Naive thymus-derived CD4-positive, alpha-beta T cell (primary cell): ENCODE data around the gene TRMO. TPM values are rescaled to one million over a fixed set of nuclear protein-coding genes. Genes with fewer than 3 reads are reported as not detected.

ENCODE experiments used
- ATAC-seq: fragments of 150-1000 bp; cut with Tn5 transposase; 2 replicates; pipeline ENCODE4 v1.10.0; 2021; ENCODE audit warnings: mild to moderate bottlenecking, moderate library complexity
- CTCF ChIA-PET: fragments of 350-600 bp; sonication (Branson Sonifier 250); formaldehyde crosslinking; loops from one replicate; lab custom pipeline; 2021; ENCODE audit warnings: antibody characterized with exemption; lab: Charles Lee
- POLR2A ChIA-PET: fragments of 350-600 bp; sonication (Branson Sonifier 250); formaldehyde crosslinking; loops from one replicate; lab custom pipeline; 2021; ENCODE audit warnings: antibody characterized with exemption, inconsistent platforms; lab: Charles Lee
- DNase-seq, 9 donors: peaks; one replicate each; pipeline versions ENCODE4 v3.0.0 to v3.0.0-alpha.2; 2020 to 2022; ENCODE audit warnings: mixed read lengths in 1 of 9
- H3K27ac ChIP-seq: one replicate; pipeline ENCODE4 v1.7.0; 2013; ENCODE audit warnings: mild to moderate bottlenecking, low read depth, low read length, moderate library complexity
- H3K27me3 ChIP-seq, 2 donors: one replicate each; pipeline ENCODE4 v1.7.0; 2013; ENCODE audit warnings: low read length in 2 of 2, mild to moderate bottlenecking in 2 of 2, moderate library complexity in 2 of 2; ENCODE audit not compliant: control insufficient read depth in 2 of 2, insufficient read depth in 2 of 2
- H3K36me3 ChIP-seq, 3 experiments: 1 replicate in 2 of 3; 2 replicates in 1 of 3; pipeline ENCODE4 v1.7.0; 2013; ENCODE audit warnings: low read length in 3 of 3, mild to moderate bottlenecking in 3 of 3, moderate library complexity in 1 of 3; ENCODE audit not compliant: insufficient read depth in 3 of 3, control insufficient read depth in 2 of 3
- H3K4me1 ChIP-seq, 2 donors: one replicate each; pipeline ENCODE4 v1.7.0; 2013; ENCODE audit warnings: low read length in 2 of 2, mild to moderate bottlenecking in 2 of 2, moderate library complexity in 1 of 2; ENCODE audit not compliant: control insufficient read depth in 2 of 2, insufficient read depth in 2 of 2
- H3K4me3 ChIP-seq: 2 replicates; pipeline ENCODE4 v1.7.0; 2013; ENCODE audit warnings: mild to moderate bottlenecking, low read length
- H3K9me3 ChIP-seq, 3 experiments: 1 replicate in 2 of 3; 2 replicates in 1 of 3; pipeline ENCODE4 v1.7.0; 2013; ENCODE audit warnings: low read length in 3 of 3; ENCODE audit not compliant: control insufficient read depth in 2 of 3
- H3K27ac Mint-ChIP-seq, 9 donors: one replicate each; pipeline ENCODE4 v1.8.0; 2020 to 2022; ENCODE audit warnings: mixed read lengths in 9 of 9, mild to moderate bottlenecking in 8 of 9, moderate library complexity in 5 of 9, inconsistent platforms in 2 of 9
- H3K27me3 Mint-ChIP-seq, 5 donors: one replicate each; pipeline ENCODE4 v1.8.0; 2021 to 2022; ENCODE audit warnings: mixed read lengths in 5 of 5, mild to moderate bottlenecking in 1 of 5
- H3K36me3 Mint-ChIP-seq, 5 donors: one replicate each; pipeline ENCODE4 v1.8.0; 2020 to 2022; ENCODE audit warnings: mixed read lengths in 5 of 5, mild to moderate bottlenecking in 3 of 5, inconsistent platforms in 1 of 5
- H3K4me1 Mint-ChIP-seq, 7 donors: one replicate each; pipeline ENCODE4 v1.8.0; 2020 to 2022; ENCODE audit warnings: mixed read lengths in 7 of 7, mild to moderate bottlenecking in 3 of 7, inconsistent platforms in 1 of 7
- H3K4me3 Mint-ChIP-seq, 10 donors: one replicate each; pipeline ENCODE4 v1.8.0; 2020 to 2022; ENCODE audit warnings: mild to moderate bottlenecking in 10 of 10, mixed read lengths in 10 of 10, moderate library complexity in 6 of 10, inconsistent platforms in 2 of 10
- H3K9me3 Mint-ChIP-seq, 11 donors: one replicate each; pipeline ENCODE4 v1.8.0; 2020 to 2022; ENCODE audit warnings: mixed read lengths in 11 of 11, mild to moderate bottlenecking in 4 of 11, inconsistent platforms in 1 of 11, moderate library complexity in 1 of 11
- intact Hi-C, 2 donors: fragments of 100-400 bp; cut with micrococcal nuclease; formaldehyde crosslinking; loops; one replicate each; pipeline ENCODE4 v1.15.1; 2023
- polyA plus RNA-seq, 2 donors: library from polyadenylated mRNA; unstranded; fragments of 300-500 nt; fragmentation: Illumina TruSeq; gene quantifications; one replicate each; pipeline ENCODE4 v1.2.3, GENCODE V29; 2021
- total RNA-seq, 6 experiments: library from RNA in 5 of 6; stranded (reverse) in 5 of 6; gene quantifications; 1 replicate in 5 of 6; 2 replicates in 1 of 6; pipeline ENCODE4 v1.2.3 and lab custom pipeline; 2021 to 2026

The TRMO gene
- total and polyA plus RNA-seq, 7 experiments from 2014 or later: 24.5 to 55.3 (median 35.0) TPM

DNA sequence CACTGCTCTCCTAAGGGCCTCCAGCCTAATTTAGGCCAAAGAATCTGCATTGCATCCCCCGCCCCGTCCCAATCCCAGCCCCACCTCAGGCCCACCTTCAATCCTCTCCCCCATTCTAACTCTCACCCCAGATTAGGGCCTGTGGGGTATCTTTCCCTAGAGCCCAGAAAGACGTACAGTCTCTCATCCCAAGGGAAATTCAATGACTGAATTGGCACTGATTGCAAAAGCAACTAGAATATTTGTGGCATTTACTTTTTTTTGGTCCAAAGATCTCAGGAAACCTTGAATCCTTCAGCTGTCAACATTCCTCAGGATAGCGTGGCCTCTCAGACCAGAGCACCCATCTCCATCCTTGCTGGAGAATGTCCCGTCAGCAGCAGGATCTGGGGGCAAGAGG lies 30.6 kb downstream of the TRMO start:
- Histone ChIP-seq H3K4me3 (no peak overlapping the region), H3K9me3 (peaks cover 0 to 10% (median 0%) of the 10 kb centered on the region in 3 experiments), H3K4me1 (peaks cover 0 to 8% of the 10 kb centered on the region in 2 donors), H3K36me3 (no peaks in the 10 kb centered on the region), H3K27me3 (no peaks in the 10 kb centered on the region), H3K27ac (no peak overlapping the region)
- ATAC-seq (no peak), DNase-seq (no peak)
- Mint-ChIP-seq H3K9me3 (peaks cover 0 to 21% (median 3%) of the 10 kb centered on the region in 11 donors), H3K36me3 (peaks cover 0 to 35% (median 19%) of the 10 kb centered on the region in 5 donors), H3K4me3 (no peak overlapping the region), H3K4me1 (peaks cover 14 to 36% (median 29%) of the 10 kb centered on the region in 7 donors), H3K27me3 (no peaks in the 10 kb centered on the region), H3K27ac (peak overlapping the region in 2 of 9 donors; percentile 48 to 74)
- ChIA-PET CTCF (interaction anchor here (1.3 to 9.8 kb wide), 4 partner anchors 12 to 68 kb away, joined by 3 to 131 read pairs (median 40); partner anchors contain the start of gene TRMO), POLR2A (interaction anchor here (0.6 to 6.2 kb wide), 6 partner anchors 10 to 29 kb away, joined by 3 to 90 read pairs (median 8); partner anchors contain the start of gene TRMO)
- intact Hi-C loops: loop anchor here in 1 of 2 donors (2.0 kb wide), 1 partner anchor 63 kb away; no protein-coding TSS in a partner anchor

DNA sequence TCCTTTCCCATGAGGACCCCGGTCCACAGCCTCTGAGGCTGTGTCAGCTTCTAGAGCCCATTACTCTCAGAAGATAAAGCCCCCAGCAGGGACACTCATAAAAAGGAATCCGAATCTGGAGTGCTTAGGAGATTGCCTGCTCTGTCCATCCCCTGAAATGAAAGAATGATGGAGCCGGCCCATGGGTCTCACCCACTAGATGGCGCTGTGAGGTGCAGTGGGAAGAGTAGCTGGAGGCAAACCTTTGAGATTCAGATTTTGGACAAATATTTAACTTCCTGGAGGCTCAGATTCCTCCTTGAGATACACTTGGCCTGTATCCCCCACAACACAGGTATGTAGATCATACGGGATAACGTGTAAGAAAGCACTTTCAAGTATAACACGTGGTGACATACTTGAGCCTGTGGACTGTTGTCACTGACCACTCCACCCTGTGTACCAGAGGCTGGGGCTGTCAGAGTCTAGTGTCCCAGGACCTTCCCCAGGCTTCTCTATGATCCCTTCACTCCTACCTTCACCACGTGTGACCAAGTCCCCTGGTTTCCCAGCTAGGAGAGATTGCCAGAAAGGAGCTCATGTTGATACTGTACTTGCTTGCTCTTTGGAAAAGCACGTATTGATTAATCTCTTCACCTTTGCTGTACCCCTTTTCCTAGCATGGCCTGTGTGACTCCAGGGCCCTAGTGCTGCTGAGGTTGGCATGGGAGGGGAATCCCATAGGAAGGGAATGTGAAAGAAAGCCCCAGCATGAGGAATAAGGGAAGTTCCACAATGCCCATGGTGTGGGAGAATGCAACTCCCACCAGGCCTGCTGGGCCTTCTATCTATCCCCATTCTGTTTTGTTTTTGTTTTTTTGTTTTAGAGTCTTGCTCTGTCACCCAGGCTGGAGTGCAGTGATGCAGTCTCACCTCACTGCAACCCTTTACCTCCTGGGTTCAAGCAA lies 32.1 kb downstream of the TRMO start:
- no peaks in the 10 kb centered on the region for H3K27me3 ChIP-seq
- POLR2A ChIA-PET: interaction anchor here (0.7 to 6.2 kb wide), 7 partner anchors 12 to 130 kb away, joined by 3 to 90 read pairs (median 5); partner anchors contain the start of gene TRMO
- H3K9me3 ChIP-seq: peaks cover 0 to 10% (median 0%) of the 10 kb centered on the region in 3 experiments
- no peak overlapping the region for H3K4me3 ChIP-seq
- H3K27ac ChIP-seq: no peak overlapping the region
- H3K4me1 ChIP-seq: peaks cover 0 to 4% of the 10 kb centered on the region in 2 donors
- H3K9me3 Mint-ChIP-seq: peaks cover 0 to 21% (median 3%) of the 10 kb centered on the region in 11 donors
- peaks cover 0 to 28% (median 10%) of the 10 kb centered on the region in 5 donors for H3K36me3 Mint-ChIP-seq
- peak overlapping the region in 6 of 9 donors; percentile 25 to 81 (median 57) for H3K27ac Mint-ChIP-seq
- ATAC-seq: peak; percentile 88
- CTCF ChIA-PET: interaction anchor here (0.6 to 9.8 kb wide), 14 partner anchors 8 to 178 kb away, joined by 3 to 131 read pairs (median 3); partner anchors contain the start of gene TRMO
- DNase-seq: peak; percentile 40 to 73 (median 57)
- H3K4me3 Mint-ChIP-seq: peak overlapping the region in 1 of 10 donors; percentile 51
- intact Hi-C loops: loop anchor here (1.0 to 2.0 kb wide), 7 partner anchors 11 to 373 kb away; no protein-coding TSS in a partner anchor
- no peaks in the 10 kb centered on the region for H3K36me3 ChIP-seq
- H3K27me3 Mint-ChIP-seq: no peaks in the 10 kb centered on the region
- H3K4me1 Mint-ChIP-seq: peaks cover 6 to 25% (median 19%) of the 10 kb centered on the region in 7 donors

DNA sequence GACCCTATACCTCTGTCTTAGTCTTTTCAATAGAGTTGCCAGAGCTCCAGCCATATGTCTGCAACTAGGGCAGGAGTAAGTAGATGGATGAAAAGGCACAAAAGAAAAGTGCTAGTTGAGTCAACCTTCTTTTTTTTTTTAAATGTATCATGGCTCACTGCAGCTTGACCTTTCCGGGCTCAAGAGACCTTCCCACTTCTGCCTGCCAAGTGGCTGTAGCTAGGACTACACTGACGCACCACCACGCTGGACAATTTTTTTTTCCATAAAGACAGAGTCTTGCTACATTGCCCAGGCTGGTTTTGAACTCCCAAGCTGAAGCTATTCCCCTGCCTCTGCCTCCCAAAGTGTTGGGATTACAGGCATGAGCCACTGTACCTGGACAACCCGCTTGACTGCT lies 42.0 kb downstream of the TRMO start:
- Mint-ChIP-seq H3K4me3 (no peak overlapping the region), H3K27me3 (peaks cover 0 to 34% (median 0%) of the 10 kb centered on the region in 5 donors), H3K36me3 (peaks cover 0 to 25% (median 9%) of the 10 kb centered on the region in 5 donors), H3K9me3 (no peaks in the 10 kb centered on the region), H3K27ac (no peak overlapping the region), H3K4me1 (peaks cover 0 to 5% (median 0%) of the 10 kb centered on the region in 7 donors)
- H3K9me3 ChIP-seq: no peaks in the 10 kb centered on the region
- no peak overlapping the region for H3K4me3 ChIP-seq
- no peak overlapping the region for H3K27ac ChIP-seq
- H3K36me3 ChIP-seq: no peaks in the 10 kb centered on the region
- ChIA-PET CTCF (interaction anchor here (0.7 to 1.2 kb wide), 2 partner anchors 43 to 1047 kb away, joined by 3 read pairs; no protein-coding TSS in a partner anchor), POLR2A (interaction anchor here (0.6 kb wide), 1 partner anchor 17 kb away, joined by 3 read pairs; no protein-coding TSS in a partner anchor)
- ATAC-seq (no peak), DNase-seq (no peak)
- intact Hi-C loops: no loop called here
- H3K27me3 ChIP-seq: no peaks in the 10 kb centered on the region
- H3K4me1 ChIP-seq: no peaks in the 10 kb centered on the region

DNA sequence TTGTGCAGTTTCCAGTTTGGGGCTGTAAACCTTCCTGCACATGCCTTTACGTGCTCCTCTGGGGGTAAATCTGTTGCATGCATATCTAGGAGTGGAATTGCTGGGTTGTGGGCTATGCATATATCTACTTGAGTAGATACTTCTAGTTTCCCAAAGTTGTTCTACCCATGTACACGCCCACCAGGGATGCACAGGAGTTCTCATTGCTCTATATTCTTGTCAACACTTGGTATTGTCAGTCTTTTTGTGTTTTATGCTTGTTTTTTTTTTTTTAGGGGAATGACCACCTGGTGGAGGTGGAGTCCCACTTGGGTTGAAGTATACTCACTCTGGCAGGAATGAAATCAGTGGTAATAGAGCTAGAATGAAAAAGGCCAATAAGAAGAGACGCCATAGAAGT lies 46.2 kb downstream of the TRMO start:
- Mint-ChIP-seq H3K4me3 (no peak overlapping the region), H3K4me1 (peaks cover 0 to 5% (median 0%) of the 10 kb centered on the region in 7 donors), H3K9me3 (peaks cover 0 to 5% (median 0%) of the 10 kb centered on the region in 11 donors), H3K36me3 (peaks cover 0 to 47% (median 22%) of the 10 kb centered on the region in 5 donors), H3K27me3 (peaks cover 0 to 21% (median 0%) of the 10 kb centered on the region in 5 donors), H3K27ac (no peak overlapping the region)
- ATAC-seq: no peak
- no peak for DNase-seq
- H3K36me3 ChIP-seq: no peaks in the 10 kb centered on the region
- CTCF ChIA-PET: no interaction called here
- no peak overlapping the region for H3K4me3 ChIP-seq
- no peaks in the 10 kb centered on the region for H3K27me3 ChIP-seq
- H3K9me3 ChIP-seq: no peaks in the 10 kb centered on the region
- H3K4me1 ChIP-seq: no peaks in the 10 kb centered on the region
- POLR2A ChIA-PET: no interaction called here
- no peak overlapping the region for H3K27ac ChIP-seq
- intact Hi-C loops: no loop called here

DNA sequence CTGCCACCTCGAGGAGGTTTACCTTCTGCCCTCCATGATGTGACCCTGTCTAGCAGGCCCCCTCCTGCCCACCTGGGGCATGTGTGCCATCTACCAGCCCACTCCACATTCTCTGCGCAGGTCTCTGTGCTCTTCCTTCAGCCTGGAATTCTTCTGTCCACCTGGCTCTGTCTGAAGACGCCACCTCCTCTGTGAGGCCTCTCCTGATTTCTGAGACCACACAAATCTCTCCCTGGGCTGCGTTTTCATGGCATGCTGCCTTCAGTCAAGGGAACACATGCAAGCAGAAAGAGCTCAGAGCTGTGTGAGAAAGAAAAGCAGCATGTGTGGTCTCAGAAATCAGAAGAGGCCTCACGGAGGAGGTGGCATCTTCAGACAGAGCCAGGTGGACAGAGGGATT lies 47.2 kb downstream of the TRMO start:
- H3K4me3 Mint-ChIP-seq: no peak overlapping the region
- no peaks in the 10 kb centered on the region for H3K36me3 ChIP-seq
- peaks cover 0 to 22% (median 5%) of the 10 kb centered on the region in 5 donors for H3K27me3 Mint-ChIP-seq
- ChIA-PET CTCF (no interaction called here), POLR2A (interaction anchor here (0.6 kb wide), 1 partner anchor 31 kb away, joined by 3 read pairs; no protein-coding TSS in a partner anchor)
- H3K36me3 Mint-ChIP-seq: peaks cover 0 to 54% (median 23%) of the 10 kb centered on the region in 5 donors
- no peak for ATAC-seq
- DNase-seq: no peak
- intact Hi-C loops: no loop called here
- H3K27ac ChIP-seq: no peak overlapping the region
- H3K27ac Mint-ChIP-seq: peak overlapping the region in 1 of 9 donors; percentile 84
- no peaks in the 10 kb centered on the region for H3K27me3 ChIP-seq
- no peak overlapping the region for H3K4me3 ChIP-seq
- no peaks in the 10 kb centered on the region for H3K9me3 ChIP-seq
- H3K4me1 ChIP-seq: no peaks in the 10 kb centered on the region
- H3K4me1 Mint-ChIP-seq: peaks cover 0 to 5% (median 0%) of the 10 kb centered on the region in 7 donors
- peaks cover 0 to 6% (median 0%) of the 10 kb centered on the region in 11 donors for H3K9me3 Mint-ChIP-seq

DNA sequence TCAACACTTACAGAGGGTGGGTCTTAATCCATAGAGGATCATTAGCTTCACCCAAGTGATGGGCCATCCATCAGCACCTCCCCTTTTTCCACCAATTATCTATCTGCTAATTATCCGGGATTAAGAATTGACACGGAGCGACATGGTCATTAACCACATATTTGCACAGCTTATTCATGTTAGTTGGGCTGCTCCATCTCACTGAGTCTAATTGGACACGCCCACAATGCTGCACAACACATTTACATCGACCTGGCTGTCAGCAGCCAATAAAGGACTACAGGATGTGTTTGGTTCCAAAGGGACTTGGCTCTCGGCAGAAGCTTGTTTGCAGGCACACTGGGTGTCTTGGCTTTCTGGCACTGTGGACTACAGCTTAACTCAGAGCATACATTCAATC lies 47.7 kb downstream of the TRMO start:
- H3K36me3 Mint-ChIP-seq: peaks cover 0 to 57% (median 23%) of the 10 kb centered on the region in 5 donors
- no peaks in the 10 kb centered on the region for H3K9me3 ChIP-seq
- H3K36me3 ChIP-seq: no peaks in the 10 kb centered on the region
- ChIA-PET CTCF (no interaction called here), POLR2A (no interaction called here)
- H3K4me3 ChIP-seq: no peak overlapping the region
- peaks cover 0 to 24% (median 5%) of the 10 kb centered on the region in 5 donors for H3K27me3 Mint-ChIP-seq
- peaks cover 0 to 6% (median 0%) of the 10 kb centered on the region in 11 donors for H3K9me3 Mint-ChIP-seq
- H3K4me1 ChIP-seq: no peaks in the 10 kb centered on the region
- H3K4me1 Mint-ChIP-seq: peaks cover 0 to 5% (median 0%) of the 10 kb centered on the region in 7 donors
- DNase-seq (no peak), ATAC-seq (no peak)
- H3K27ac Mint-ChIP-seq: no peak overlapping the region
- H3K27ac ChIP-seq: no peak overlapping the region
- no peaks in the 10 kb centered on the region for H3K27me3 ChIP-seq
- H3K4me3 Mint-ChIP-seq: no peak overlapping the region
- intact Hi-C loops: no loop called here
